Glutamatergic neuron (in vitro differentiated cells): ENCODE results near the gene LAIR1. TPM values are rescaled to one million over a fixed set of nuclear protein-coding genes. Genes with fewer than 3 reads are reported as not detected.
A peak's percentile ranks its signal among the peaks of the same experiment; 100 is the strongest.
"Not testable (repeated sequence)": the region's sequence is repeated elsewhere in the genome, so short reads cannot be mapped to it uniquely, and the experiment has no call there.

ENCODE experiments used
- DNase-seq: peaks from one replicate; pipeline ENCODE4 v3.0.0; 2022
- H3K27ac Mint-ChIP-seq: one replicate; pipeline ENCODE4 v1.8.0; 2020; ENCODE audit warnings: mild to moderate bottlenecking, mixed read lengths, inconsistent platforms; ENCODE audit not compliant: unreplicated experiment
- H3K27me3 Mint-ChIP-seq: one replicate; pipeline ENCODE4 v1.8.0; 2020; ENCODE audit warnings: mild to moderate bottlenecking, moderate library complexity, mixed read lengths, inconsistent platforms; ENCODE audit not compliant: unreplicated experiment
- H3K36me3 Mint-ChIP-seq: one replicate; pipeline ENCODE4 v1.8.0; 2020; ENCODE audit warnings: mild to moderate bottlenecking, mixed read lengths, inconsistent platforms; ENCODE audit not compliant: unreplicated experiment
- H3K4me1 Mint-ChIP-seq: one replicate; pipeline ENCODE4 v1.8.0; 2020; ENCODE audit warnings: mild to moderate bottlenecking, low read depth, mixed read lengths, inconsistent platforms; ENCODE audit not compliant: unreplicated experiment
- H3K4me3 Mint-ChIP-seq: one replicate; pipeline ENCODE4 v1.8.0; 2020; ENCODE audit warnings: mild to moderate bottlenecking, mixed read lengths, inconsistent platforms; ENCODE audit not compliant: unreplicated experiment
- H3K9me3 Mint-ChIP-seq: one replicate; pipeline ENCODE4 v1.8.0; 2020; ENCODE audit warnings: mild to moderate bottlenecking, moderate library complexity, mixed read lengths, inconsistent platforms; ENCODE audit not compliant: unreplicated experiment
- CTCF ChIP-seq: fragments of 200-600 bp; sonication (generic); IDR thresholded peaks from one replicate; pipeline ENCODE4 v1.5.0; 2021; ENCODE audit not compliant: partially characterized antibody, unreplicated experiment
- total RNA-seq: library from RNA; stranded (reverse); fragmentation: NEBNext Ultra II Directional; extraction: Animal tissue kit (Norgen Biotek cat#: 25700); gene quantifications from one replicate; pipeline ENCODE4 v1.2.1, GENCODE V29; 2021; ENCODE audit not compliant: unreplicated experiment

Gene LAIR1
- total RNA-seq, 1 donor from 2014 or later = not detected

GRCh38 chr19:54369688-54370433, 5.1 kb upstream of the LAIR1 start:
- not testable (repeated sequence) for H3K27me3 Mint-ChIP-seq, H3K4me1 Mint-ChIP-seq, H3K36me3 Mint-ChIP-seq, H3K4me3 Mint-ChIP-seq, DNase-seq, H3K9me3 Mint-ChIP-seq, H3K27ac Mint-ChIP-seq

DNA sequence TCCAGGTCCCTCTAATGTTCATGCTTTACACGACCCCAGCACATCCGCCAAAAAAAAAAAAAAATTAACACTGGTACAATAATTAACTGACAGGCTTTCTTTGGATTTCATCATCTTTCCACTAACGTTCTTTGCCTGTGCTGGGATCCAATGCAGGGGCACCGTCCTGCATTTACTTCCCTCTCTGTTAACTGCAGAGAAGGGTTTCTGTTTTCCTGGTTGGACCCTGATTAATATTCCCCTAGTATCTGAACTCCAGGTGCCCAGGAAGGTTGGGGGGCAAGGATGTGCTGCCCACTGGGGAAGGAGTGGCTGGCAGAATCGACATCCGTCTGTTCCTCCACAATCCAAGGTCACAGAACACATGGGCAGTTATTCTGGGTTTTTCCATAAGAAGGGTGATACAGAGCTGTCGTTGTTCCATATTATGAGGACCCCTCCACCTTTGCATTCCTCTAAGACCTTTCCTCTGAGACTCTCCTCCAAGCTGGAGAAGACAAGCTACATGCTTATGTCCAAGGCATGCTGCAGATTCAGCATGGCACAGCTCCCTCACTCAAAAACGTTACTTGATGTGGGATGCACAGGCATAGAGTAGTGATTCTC, 4.5 kb upstream of the LAIR1 start:
- peaks cover 1% of the 10 kb centered on the region for H3K9me3 Mint-ChIP-seq
- DNase-seq = no peak
- no peaks in the 10 kb centered on the region for H3K4me1 Mint-ChIP-seq
- TF ChIP-seq CTCF = no peak
- no peak overlapping the region for H3K27ac Mint-ChIP-seq
- H3K4me3 Mint-ChIP-seq = no peak overlapping the region
- H3K27me3 Mint-ChIP-seq = no peaks in the 10 kb centered on the region
- peaks cover 6% of the 10 kb centered on the region for H3K36me3 Mint-ChIP-seq

DNA sequence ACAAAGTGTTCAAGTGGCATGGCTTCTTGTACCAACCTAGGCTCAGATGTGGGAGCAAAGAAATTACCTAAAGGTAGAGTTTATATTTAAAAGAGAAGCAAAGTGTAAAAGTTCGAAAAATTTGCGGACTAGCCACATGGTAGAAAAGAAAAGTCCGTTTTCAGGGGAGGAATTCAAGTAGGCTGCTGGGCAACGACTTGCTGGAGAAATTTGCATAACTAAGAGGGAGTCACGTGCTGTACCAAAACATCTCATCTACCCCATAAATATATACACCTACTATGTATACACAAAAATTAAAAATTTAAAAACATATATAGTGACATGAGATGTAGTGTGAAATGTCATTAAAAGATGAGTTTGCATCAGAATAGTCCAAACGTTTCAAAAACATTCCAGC, 2.1 kb upstream of the LAIR1 start:
- H3K4me3 Mint-ChIP-seq = no peak overlapping the region
- H3K9me3 Mint-ChIP-seq = peaks cover 1% of the 10 kb centered on the region
- no peak for TF ChIP-seq CTCF
- H3K4me1 Mint-ChIP-seq = no peaks in the 10 kb centered on the region
- H3K36me3 Mint-ChIP-seq = peaks cover 6% of the 10 kb centered on the region
- no peak overlapping the region for H3K27ac Mint-ChIP-seq
- no peaks in the 10 kb centered on the region for H3K27me3 Mint-ChIP-seq
- DNase-seq = no peak

DNA sequence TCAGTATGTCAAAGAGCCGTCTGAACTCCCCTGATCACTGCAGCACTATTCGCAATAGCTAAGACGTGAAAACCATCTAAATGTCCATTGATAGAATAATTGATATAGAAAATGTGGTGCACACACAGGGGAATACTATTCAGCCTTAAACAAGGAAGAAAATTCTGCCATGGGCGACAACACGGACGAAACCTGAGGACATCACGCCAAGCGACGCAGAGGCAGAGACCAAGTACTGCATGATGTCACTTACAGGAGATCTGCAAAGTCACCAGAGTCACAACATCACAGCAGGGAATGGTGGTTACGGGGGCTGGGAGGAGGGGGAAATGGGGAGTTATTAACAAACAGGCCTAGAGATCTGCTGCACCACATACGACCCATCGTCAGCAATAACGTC, 1.1 kb upstream of the LAIR1 start:
- H3K4me1 Mint-ChIP-seq, H3K36me3 Mint-ChIP-seq, H3K9me3 Mint-ChIP-seq, H3K27ac Mint-ChIP-seq, H3K27me3 Mint-ChIP-seq, H3K4me3 Mint-ChIP-seq, DNase-seq: not testable (repeated sequence)

DNA sequence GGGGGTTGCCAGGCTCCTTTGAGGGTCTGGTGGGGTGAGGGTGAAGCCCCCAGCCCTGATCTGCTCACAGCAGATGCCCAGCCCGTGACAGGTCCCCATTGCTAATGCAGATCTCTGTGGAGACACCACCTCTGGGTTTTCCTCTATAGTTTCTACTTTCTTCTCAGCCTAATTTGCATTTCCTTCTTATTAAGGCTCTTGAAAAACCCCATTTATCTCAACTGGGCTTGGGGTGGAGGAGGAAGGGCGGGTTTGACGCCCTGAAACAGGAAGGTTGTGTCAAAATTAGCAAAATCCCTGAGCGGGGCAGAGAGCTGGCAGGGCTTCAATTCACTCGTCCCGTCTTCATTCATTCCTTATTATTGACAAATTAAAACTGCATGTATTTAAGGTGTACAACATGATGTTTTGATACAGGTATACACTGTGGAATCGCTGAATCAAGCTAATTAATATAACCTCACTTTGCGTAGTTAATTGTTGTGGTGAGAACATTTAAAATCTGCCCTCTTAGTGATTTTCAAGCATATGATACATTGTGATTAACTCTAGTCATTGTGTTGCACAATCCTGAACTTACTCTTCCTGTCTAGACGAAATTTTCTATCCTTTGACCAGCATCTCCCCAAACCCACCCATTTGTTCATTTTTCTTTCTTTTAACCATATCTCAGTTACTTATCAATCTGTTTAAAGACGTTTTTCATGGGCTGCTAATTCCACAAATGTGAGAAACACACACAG, 2.9 kb downstream of the LAIR1 start:
- not testable (repeated sequence) for H3K9me3 Mint-ChIP-seq, H3K4me3 Mint-ChIP-seq, H3K4me1 Mint-ChIP-seq, H3K27ac Mint-ChIP-seq, H3K36me3 Mint-ChIP-seq, DNase-seq, H3K27me3 Mint-ChIP-seq

DNA sequence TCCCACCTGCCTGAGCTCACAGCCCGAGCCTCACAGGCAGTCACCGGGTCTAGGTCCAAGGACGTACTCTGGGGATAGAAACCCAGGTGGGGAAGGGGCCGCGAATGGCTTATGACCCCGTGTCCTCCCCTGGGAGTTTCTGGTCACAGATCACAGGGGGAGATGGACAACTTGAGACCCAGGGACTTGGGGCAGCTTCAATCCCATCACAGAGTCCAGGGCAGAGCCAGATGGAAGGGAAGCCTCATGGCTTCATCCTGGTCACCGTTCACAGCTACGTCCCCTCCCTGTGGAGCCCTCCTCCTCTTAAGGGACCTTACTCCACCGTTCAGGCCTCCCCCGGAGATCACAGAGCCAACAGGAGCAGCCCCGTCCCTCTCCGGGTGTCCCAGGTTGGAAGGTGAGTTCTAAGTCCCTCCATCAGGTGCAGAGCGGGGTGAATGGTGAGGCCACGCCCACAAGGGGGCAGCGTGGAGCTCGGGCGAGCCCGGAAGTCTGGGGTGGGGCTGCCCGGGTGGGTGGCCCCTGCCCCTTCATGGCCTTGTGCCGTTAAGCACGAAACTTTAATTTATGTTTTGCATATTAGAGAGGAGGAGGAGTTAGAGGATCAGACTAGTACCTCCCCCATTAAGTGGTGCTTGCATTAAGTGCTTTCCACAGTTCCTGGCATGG, 5.4 kb downstream of the LAIR1 start:
- not testable (repeated sequence) for H3K4me1 Mint-ChIP-seq, H3K27ac Mint-ChIP-seq, H3K4me3 Mint-ChIP-seq, H3K9me3 Mint-ChIP-seq, H3K36me3 Mint-ChIP-seq, H3K27me3 Mint-ChIP-seq
- peak; percentile 56 for DNase-seq
- peak; percentile 18 for TF ChIP-seq CTCF
